DND-41 (cell line): ENCODE data around the gene ALOX12.

Experiments used
- ATAC-seq: fragments of 200-7000 bp; cut with Tn5 transposase; 3 replicates; pipeline ENCODE4 v1.9.1; 2021; ENCODE audit warnings: low read depth; ENCODE audit not compliant: insufficient read depth
- DNase-seq: peaks from one replicate; pipeline ENCODE4 v3.0.0-alpha.2; 2020
- H2AFZ ChIP-seq: 2 replicates; pipeline ENCODE4 v1.6.0; 2012; ENCODE audit warnings: low read depth, low read length
- H3K27ac ChIP-seq: 2 replicates; pipeline ENCODE4 v1.5.1; 2012; ENCODE audit warnings: low read length, inconsistent platforms
- H3K27me3 ChIP-seq: fragments of 200-600 bp; sonication (generic); 2 replicates; pipeline ENCODE4 v1.6.0; 2012; ENCODE audit warnings: low read length, mild to moderate bottlenecking, inconsistent platforms; ENCODE audit not compliant: insufficient read depth, poor library complexity
- H3K36me3 ChIP-seq: 2 replicates; pipeline ENCODE4 v1.5.1; 2012; ENCODE audit warnings: low read length, inconsistent platforms; ENCODE audit not compliant: insufficient read depth
- H3K4me1 ChIP-seq: 2 replicates; pipeline ENCODE4 v1.5.1; 2012; ENCODE audit warnings: mild to moderate bottlenecking, low read length; ENCODE audit not compliant: insufficient read depth
- H3K4me2 ChIP-seq: 2 replicates; pipeline ENCODE4 v1.6.0; 2012; ENCODE audit warnings: mild to moderate bottlenecking, moderate library complexity, low read length, inconsistent platforms; ENCODE audit not compliant: insufficient read depth
- H3K4me3 ChIP-seq, 2 experiments: fragments of 200-600 bp in 1 of 2; shearing (Covaris generic) in 1 of 2; 2 replicates each; pipeline ENCODE4 v1.5.1; 2012 to 2016; ENCODE audit warnings: inconsistent platforms in 2 of 2, low read length in 2 of 2, mild to moderate bottlenecking in 2 of 2, low read depth in 1 of 2, moderate library complexity in 1 of 2
- H3K79me2 ChIP-seq: 2 replicates; pipeline ENCODE4 v1.6.0; 2012; ENCODE audit warnings: low read length, inconsistent platforms; ENCODE audit not compliant: insufficient read depth
- H3K9ac ChIP-seq: 2 replicates; pipeline ENCODE4 v1.6.0; 2012; ENCODE audit warnings: low read depth, mild to moderate bottlenecking, inconsistent platforms, low read length, moderate library complexity
- H3K9me3 ChIP-seq: 2 replicates; pipeline ENCODE4 v1.5.1; 2012; ENCODE audit warnings: low read length, moderate library complexity, mild to moderate bottlenecking, inconsistent platforms; ENCODE audit not compliant: insufficient read depth, severe bottlenecking
- H4K20me1 ChIP-seq: 2 replicates; pipeline ENCODE4 v1.6.0; 2012; ENCODE audit warnings: low read length; ENCODE audit not compliant: insufficient read depth
- EZH2 ChIP-seq: IDR thresholded peaks from 3 replicates; pipeline ENCODE4 v1.6.1; 2012; ENCODE audit warnings: borderline replicate concordance, low read depth, mild to moderate bottlenecking, moderate library complexity, low read length, inconsistent platforms; ENCODE audit not compliant: severe bottlenecking
- TF ChIP-seq, protein P1 (sequence below): IDR thresholded peaks from 2 replicates; pipeline ENCODE4 v1.5.1; 2012; ENCODE audit warnings: borderline replicate concordance, low read length, moderate library complexity, mild to moderate bottlenecking; ENCODE audit not compliant: poor library complexity, severe bottlenecking; ENCODE audit errors: extremely low read depth

ALOX12 gene

DNA sequence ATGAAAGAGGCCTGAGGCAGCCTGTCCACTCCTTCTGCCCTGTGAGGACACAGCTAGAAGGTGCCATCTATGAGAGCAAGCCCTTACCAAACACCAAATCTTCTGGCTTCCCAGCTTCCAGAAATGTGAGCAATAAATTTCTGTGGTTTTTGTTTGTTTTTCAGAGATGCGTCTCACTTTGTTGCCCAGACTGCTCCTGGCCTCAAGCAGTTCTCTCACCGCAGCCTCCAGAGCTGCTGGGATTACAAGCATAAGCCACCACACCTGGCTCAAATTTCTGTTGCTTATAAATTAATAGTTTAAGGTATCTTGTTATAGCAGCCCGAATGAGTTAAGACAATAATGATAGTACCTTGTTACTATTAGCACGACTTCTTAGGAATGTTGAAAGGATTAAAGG, 60.5 kb downstream of the ALOX12 start:
- Histone ChIP-seq H3K9me3 (no peaks in the 10 kb centered on the region), H3K4me3 (no peak overlapping the region)
- no peak for DNase-seq

DNA sequence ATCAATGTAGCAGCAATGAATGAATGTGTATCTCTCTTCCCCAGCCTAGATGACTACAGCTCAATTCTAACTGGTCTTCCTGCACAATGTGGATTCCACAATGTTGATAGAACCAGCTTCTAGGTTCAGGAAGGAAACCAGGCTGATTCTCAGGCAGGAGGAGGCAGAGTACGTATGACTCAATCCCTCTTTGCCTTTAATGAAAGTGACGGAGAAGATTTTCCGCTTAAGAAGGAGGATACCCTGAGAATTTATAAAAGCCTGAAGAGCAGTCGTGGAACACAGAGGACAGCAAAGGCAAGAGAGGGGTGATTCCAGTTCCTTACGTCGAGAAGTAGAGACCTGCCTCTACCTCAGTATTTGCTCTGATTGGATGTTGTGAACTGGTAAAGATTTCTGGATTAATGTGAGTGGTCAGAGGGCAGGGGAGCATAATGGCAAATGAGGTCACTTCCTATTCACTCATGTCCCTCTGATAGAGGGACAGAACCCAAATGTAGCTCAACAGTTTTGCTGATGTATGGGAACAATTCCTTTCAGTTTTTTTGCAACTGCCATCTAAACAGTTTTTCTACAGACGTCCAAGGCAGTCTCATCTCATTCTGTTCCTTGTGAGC, 63.1 kb downstream of the ALOX12 start:
- no peak overlapping the region for H3K9ac ChIP-seq
- no peaks in the 10 kb centered on the region for H3K79me2 ChIP-seq
- H3K4me1 ChIP-seq, result no peaks in the 10 kb centered on the region
- DNase-seq (no peak), ATAC-seq (no peak)
- H3K4me2 ChIP-seq, result no peak overlapping the region
- H3K27ac ChIP-seq, result no peak overlapping the region
- H2AFZ ChIP-seq, result no peak overlapping the region
- H3K4me3 ChIP-seq, result no peak overlapping the region
- no peaks in the 10 kb centered on the region for H3K9me3 ChIP-seq
- no peaks in the 10 kb centered on the region for H4K20me1 ChIP-seq
- TF ChIP-seq, protein P1, sequence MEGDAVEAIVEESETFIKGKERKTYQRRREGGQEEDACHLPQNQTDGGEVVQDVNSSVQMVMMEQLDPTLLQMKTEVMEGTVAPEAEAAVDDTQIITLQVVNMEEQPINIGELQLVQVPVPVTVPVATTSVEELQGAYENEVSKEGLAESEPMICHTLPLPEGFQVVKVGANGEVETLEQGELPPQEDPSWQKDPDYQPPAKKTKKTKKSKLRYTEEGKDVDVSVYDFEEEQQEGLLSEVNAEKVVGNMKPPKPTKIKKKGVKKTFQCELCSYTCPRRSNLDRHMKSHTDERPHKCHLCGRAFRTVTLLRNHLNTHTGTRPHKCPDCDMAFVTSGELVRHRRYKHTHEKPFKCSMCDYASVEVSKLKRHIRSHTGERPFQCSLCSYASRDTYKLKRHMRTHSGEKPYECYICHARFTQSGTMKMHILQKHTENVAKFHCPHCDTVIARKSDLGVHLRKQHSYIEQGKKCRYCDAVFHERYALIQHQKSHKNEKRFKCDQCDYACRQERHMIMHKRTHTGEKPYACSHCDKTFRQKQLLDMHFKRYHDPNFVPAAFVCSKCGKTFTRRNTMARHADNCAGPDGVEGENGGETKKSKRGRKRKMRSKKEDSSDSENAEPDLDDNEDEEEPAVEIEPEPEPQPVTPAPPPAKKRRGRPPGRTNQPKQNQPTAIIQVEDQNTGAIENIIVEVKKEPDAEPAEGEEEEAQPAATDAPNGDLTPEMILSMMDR, result no peak
- TF ChIP-seq EZH2, result no peak
- H3K36me3 ChIP-seq, result no peaks in the 10 kb centered on the region
- H3K27me3 ChIP-seq, result peaks cover 7% of the 10 kb centered on the region

More for the DNA sequence above, 60.5 kb downstream of the ALOX12 start:
- Histone ChIP-seq H3K9ac (no peak overlapping the region), H3K27me3 (peaks cover 2% of the 10 kb centered on the region), H3K79me2 (no peaks in the 10 kb centered on the region), H2AFZ (no peak overlapping the region), H3K4me2 (no peak overlapping the region), H3K36me3 (no peaks in the 10 kb centered on the region), H3K27ac (no peak overlapping the region), H4K20me1 (no peaks in the 10 kb centered on the region), H3K4me1 (no peaks in the 10 kb centered on the region)
- TF ChIP-seq, protein P1, result no peak
- TF ChIP-seq EZH2, result no peak
- no peak for ATAC-seq
